HepG2 (cell line): ENCODE data around the gene MYL12B. TPM values are rescaled to one million over a fixed set of nuclear protein-coding genes. Genes with fewer than 3 reads are reported as not detected.

ENCODE experiments used
- HOXA3 ChIP-seq: sonication (generic); formaldehyde crosslinking; IDR thresholded peaks from 2 replicates; pipeline ENCODE4 v1.5.0; 2020; ENCODE audit warnings: missing genetic modification reagents
- SOX5 ChIP-seq: IDR thresholded peaks from 2 replicates; pipeline ENCODE4 v1.6.1; 2016; ENCODE audit warnings: borderline replicate concordance
- TSC22D2 ChIP-seq: sonication (generic); formaldehyde crosslinking; IDR thresholded peaks from 2 replicates; pipeline ENCODE4 v1.5.1; 2020; ENCODE audit warnings: missing genetic modification reagents, mild to moderate bottlenecking, borderline replicate concordance
- ZBTB1 ChIP-seq: sonication (generic); formaldehyde crosslinking; IDR thresholded peaks from 2 replicates; pipeline ENCODE4 v1.4.0; 2020; ENCODE audit warnings: missing genetic modification reagents, borderline replicate concordance
- ZFY ChIP-seq: sonication (generic); formaldehyde crosslinking; IDR thresholded peaks from 2 replicates; pipeline ENCODE4 v1.4.0; 2020; ENCODE audit warnings: missing genetic modification reagents
- ZNF446 ChIP-seq: sonication (generic); formaldehyde crosslinking; IDR thresholded peaks from 2 replicates; pipeline ENCODE4 v1.5.0; 2020; ENCODE audit warnings: mild to moderate bottlenecking, missing genetic modification reagents
- ZNF570 ChIP-seq: sonication (generic); formaldehyde crosslinking; IDR thresholded peaks from 2 replicates; pipeline ENCODE4 v1.4.0; 2020; ENCODE audit warnings: mild to moderate bottlenecking, missing genetic modification reagents, borderline replicate concordance
- ZNF572 ChIP-seq: sonication (generic); formaldehyde crosslinking; IDR thresholded peaks from 2 replicates; pipeline ENCODE4 v1.5.1; 2020; ENCODE audit warnings: mild to moderate bottlenecking, missing genetic modification reagents
- ZNF615 ChIP-seq: sonication (generic); formaldehyde crosslinking; IDR thresholded peaks from 2 replicates; pipeline ENCODE4 v1.5.0; 2020; ENCODE audit warnings: mild to moderate bottlenecking, missing genetic modification reagents, borderline replicate concordance
- ZNF746 ChIP-seq: sonication (generic); formaldehyde crosslinking; IDR thresholded peaks from 2 replicates; pipeline ENCODE4 v1.8.0; 2022; ENCODE audit warnings: mild to moderate bottlenecking, missing genetic modification reagents
- ZSCAN12 ChIP-seq: sonication (generic); formaldehyde crosslinking; IDR thresholded peaks from 2 replicates; pipeline ENCODE4 v1.9.0; 2021; ENCODE audit warnings: mild to moderate bottlenecking, missing genetic modification reagents
- polyA plus RNA-seq, 8 experiments: library from polyadenylated mRNA; depleted of rRNA in 3 of 8; stranded (reverse) in 7 of 8; unstranded in 1 of 8; fragments of >200 nt; fragmentation: Illumina TruSeq in 4 of 8; extraction: Trizol in 4 of 8; gene quantifications; 2 replicates each; pipeline versions ENCODE4 v1.2.1 to v1.2.3, GENCODE V29; 2011 to 2016; ENCODE audit warnings: low read depth in 4 of 8, missing spikeins in 1 of 8, mixed read lengths in 1 of 8; ENCODE audit not compliant: insufficient read depth in 1 of 8
- total RNA-seq, 5 experiments: library from RNA; depleted of rRNA; stranded (reverse); fragments of >200 nt; fragmentation: Illumina TruSeq; extraction: Trizol; gene quantifications; 2 replicates each; pipeline ENCODE4 v1.2.3, GENCODE V29; 2016; ENCODE audit warnings: low read depth in 1 of 5
- TF ChIP-seq, protein P1 (sequence below): sonication (generic); formaldehyde crosslinking; IDR thresholded peaks from 2 replicates; pipeline ENCODE4 v1.5.1; 2020; ENCODE audit warnings: mild to moderate bottlenecking, missing genetic modification reagents, borderline replicate concordance
- TF ChIP-seq, protein P2 (sequence below): sonication (generic); formaldehyde crosslinking; IDR thresholded peaks from 2 replicates; pipeline ENCODE4 v1.4.0; 2020; ENCODE audit warnings: missing genetic modification reagents, borderline replicate concordance
- TF ChIP-seq, protein P3 (sequence below): sonication (generic); formaldehyde crosslinking; IDR thresholded peaks from 2 replicates; pipeline ENCODE4 v1.4.0; 2020; ENCODE audit warnings: missing genetic modification reagents
- TF ChIP-seq, protein P4 (sequence below): sonication (generic); formaldehyde crosslinking; IDR thresholded peaks from 2 replicates; pipeline ENCODE4 v1.5.1; 2020; ENCODE audit warnings: mild to moderate bottlenecking, missing genetic modification reagents, moderate library complexity
- TF ChIP-seq, protein P5 (sequence below), 2 experiments: fragments of 450-650 bp in 1 of 2; sonication (generic) in 1 of 2; formaldehyde crosslinking; IDR thresholded peaks; 2 replicates each; pipeline versions ENCODE4 v1.5.0 to v1.8.0; 2020 to 2022; ENCODE audit warnings: mild to moderate bottlenecking in 1 of 2, missing genetic modification reagents in 1 of 2

The MYL12B gene
- total and polyA plus RNA-seq, 2 of the 13 experiments (the other 11 are each of a cell fraction or from before 2014, with no cell fraction given), result 265 to 340 TPM

DNA sequence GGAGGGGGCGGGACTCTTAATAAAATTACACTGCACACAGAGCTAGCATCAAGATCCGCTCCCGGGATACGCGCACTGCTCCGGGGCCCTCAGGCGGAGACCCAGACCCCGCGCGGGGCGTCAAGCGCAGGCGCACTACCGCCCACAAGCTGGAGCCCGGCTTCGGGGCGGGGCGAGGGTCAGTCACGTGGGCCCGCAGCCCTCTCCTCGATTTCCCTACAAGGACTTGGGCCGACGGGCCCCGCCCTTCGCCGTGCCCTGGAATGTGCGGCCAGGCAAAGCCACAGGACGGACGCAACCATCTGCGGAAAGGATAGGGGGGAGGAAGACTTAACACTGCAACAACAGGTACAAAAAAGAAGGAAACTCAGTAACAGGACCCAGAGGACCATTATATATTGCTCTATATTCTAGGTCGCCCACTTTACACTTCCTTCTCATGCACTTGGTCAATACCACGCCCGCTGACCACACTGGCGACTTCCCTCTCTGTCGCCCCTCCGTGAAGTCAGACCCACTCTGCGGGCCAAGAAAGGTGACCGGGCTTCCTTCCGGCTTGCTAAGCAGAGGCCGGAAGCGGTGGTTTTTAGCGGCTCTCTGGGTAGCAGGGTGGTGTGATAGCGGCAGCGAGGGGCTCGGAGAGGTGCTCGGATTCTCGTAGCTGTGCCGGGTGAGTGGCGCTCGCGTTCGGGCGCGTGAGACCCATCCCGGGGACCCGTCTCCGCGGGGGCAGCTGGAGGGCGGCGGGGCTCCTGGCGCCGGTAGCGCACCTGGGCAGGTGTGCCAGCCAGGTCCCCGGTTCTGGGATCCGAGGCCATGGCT, 14.5 kb upstream of the MYL12B start, which contains the start of gene MYL12A (continued):
- TF ChIP-seq, protein P1, sequence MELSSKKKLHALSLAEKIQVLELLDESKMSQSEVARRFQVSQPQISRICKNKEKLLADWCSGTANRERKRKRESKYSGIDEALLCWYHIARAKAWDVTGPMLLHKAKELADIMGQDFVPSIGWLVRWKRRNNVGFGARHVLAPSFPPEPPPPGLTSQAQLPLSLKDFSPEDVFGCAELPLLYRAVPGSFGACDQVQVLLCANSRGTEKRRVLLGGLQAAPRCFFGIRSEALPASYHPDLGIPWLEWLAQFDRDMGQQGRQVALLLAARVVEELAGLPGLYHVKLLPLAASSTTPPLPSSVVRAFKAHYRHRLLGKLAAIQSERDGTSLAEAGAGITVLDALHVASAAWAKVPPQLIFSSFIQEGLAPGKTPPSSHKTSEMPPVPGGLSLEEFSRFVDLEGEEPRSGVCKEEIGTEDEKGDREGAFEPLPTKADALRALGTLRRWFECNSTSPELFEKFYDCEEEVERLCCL (CRISPR knock-in tag), result no peak
- TF ChIP-seq, protein P2, sequence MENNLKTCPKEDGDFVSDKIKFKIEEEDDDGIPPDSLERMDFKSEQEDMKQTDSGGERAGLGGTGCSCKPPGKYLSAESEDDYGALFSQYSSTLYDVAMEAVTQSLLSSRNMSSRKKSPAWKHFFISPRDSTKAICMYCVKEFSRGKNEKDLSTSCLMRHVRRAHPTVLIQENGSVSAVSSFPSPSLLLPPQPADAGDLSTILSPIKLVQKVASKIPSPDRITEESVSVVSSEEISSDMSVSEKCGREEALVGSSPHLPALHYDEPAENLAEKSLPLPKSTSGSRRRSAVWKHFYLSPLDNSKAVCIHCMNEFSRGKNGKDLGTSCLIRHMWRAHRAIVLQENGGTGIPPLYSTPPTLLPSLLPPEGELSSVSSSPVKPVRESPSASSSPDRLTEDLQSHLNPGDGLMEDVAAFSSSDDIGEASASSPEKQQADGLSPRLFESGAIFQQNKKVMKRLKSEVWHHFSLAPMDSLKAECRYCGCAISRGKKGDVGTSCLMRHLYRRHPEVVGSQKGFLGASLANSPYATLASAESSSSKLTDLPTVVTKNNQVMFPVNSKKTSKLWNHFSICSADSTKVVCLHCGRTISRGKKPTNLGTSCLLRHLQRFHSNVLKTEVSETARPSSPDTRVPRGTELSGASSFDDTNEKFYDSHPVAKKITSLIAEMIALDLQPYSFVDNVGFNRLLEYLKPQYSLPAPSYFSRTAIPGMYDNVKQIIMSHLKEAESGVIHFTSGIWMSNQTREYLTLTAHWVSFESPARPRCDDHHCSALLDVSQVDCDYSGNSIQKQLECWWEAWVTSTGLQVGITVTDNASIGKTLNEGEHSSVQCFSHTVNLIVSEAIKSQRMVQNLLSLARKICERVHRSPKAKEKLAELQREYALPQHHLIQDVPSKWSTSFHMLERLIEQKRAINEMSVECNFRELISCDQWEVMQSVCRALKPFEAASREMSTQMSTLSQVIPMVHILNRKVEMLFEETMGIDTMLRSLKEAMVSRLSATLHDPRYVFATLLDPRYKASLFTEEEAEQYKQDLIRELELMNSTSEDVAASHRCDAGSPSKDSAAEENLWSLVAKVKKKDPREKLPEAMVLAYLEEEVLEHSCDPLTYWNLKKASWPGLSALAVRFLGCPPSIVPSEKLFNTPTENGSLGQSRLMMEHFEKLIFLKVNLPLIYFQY (CRISPR knock-in tag), result peak; percentile 13; the same call in 1 of the 2 replicates
- peak; percentile 48; the same call in 1 of the 2 replicates for TF ChIP-seq HOXA3 (CRISPR knock-in tag)
- 0 out of 2 replicates have a peak, but pooled peaks have one; percentile 5 for TF ChIP-seq ZNF746 (CRISPR knock-in tag)
- no peak for TF ChIP-seq ZNF615 (CRISPR knock-in tag)
- TF ChIP-seq, protein P3, sequence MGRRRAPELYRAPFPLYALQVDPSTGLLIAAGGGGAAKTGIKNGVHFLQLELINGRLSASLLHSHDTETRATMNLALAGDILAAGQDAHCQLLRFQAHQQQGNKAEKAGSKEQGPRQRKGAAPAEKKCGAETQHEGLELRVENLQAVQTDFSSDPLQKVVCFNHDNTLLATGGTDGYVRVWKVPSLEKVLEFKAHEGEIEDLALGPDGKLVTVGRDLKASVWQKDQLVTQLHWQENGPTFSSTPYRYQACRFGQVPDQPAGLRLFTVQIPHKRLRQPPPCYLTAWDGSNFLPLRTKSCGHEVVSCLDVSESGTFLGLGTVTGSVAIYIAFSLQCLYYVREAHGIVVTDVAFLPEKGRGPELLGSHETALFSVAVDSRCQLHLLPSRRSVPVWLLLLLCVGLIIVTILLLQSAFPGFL (CRISPR knock-in tag), result no peak
- TF ChIP-seq ZBTB1 (CRISPR knock-in tag), result no peak
- no peak for TF ChIP-seq ZNF570 (CRISPR knock-in tag)
- TF ChIP-seq ZNF572 (CRISPR knock-in tag), result peak; percentile 51; the same call in 1 of the 2 replicates
- no peak for TF ChIP-seq ZNF446 (CRISPR knock-in tag)
- TF ChIP-seq, protein P4, sequence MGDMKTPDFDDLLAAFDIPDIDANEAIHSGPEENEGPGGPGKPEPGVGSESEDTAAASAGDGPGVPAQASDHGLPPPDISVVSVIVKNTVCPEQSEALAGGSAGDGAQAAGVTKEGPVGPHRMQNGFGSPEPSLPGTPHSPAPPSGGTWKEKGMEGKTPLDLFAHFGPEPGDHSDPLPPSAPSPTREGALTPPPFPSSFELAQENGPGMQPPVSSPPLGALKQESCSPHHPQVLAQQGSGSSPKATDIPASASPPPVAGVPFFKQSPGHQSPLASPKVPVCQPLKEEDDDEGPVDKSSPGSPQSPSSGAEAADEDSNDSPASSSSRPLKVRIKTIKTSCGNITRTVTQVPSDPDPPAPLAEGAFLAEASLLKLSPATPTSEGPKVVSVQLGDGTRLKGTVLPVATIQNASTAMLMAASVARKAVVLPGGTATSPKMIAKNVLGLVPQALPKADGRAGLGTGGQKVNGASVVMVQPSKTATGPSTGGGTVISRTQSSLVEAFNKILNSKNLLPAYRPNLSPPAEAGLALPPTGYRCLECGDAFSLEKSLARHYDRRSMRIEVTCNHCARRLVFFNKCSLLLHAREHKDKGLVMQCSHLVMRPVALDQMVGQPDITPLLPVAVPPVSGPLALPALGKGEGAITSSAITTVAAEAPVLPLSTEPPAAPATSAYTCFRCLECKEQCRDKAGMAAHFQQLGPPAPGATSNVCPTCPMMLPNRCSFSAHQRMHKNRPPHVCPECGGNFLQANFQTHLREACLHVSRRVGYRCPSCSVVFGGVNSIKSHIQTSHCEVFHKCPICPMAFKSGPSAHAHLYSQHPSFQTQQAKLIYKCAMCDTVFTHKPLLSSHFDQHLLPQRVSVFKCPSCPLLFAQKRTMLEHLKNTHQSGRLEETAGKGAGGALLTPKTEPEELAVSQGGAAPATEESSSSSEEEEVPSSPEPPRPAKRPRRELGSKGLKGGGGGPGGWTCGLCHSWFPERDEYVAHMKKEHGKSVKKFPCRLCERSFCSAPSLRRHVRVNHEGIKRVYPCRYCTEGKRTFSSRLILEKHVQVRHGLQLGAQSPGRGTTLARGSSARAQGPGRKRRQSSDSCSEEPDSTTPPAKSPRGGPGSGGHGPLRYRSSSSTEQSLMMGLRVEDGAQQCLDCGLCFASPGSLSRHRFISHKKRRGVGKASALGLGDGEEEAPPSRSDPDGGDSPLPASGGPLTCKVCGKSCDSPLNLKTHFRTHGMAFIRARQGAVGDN, result peak; percentile 88
- TF ChIP-seq ZSCAN12 (CRISPR knock-in tag), result no peak
- TF ChIP-seq, protein P5, sequence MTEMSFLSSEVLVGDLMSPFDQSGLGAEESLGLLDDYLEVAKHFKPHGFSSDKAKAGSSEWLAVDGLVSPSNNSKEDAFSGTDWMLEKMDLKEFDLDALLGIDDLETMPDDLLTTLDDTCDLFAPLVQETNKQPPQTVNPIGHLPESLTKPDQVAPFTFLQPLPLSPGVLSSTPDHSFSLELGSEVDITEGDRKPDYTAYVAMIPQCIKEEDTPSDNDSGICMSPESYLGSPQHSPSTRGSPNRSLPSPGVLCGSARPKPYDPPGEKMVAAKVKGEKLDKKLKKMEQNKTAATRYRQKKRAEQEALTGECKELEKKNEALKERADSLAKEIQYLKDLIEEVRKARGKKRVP (CRISPR knock-in tag; IDR thresholded peaks at IDR 0.05), result no peak
- no peak; the same call in 1 of the 2 replicates for TF ChIP-seq SOX5 (CRISPR knock-in tag)
- TF ChIP-seq ZFY, result peak; percentile 45
- no peak for TF ChIP-seq TSC22D2 (CRISPR knock-in tag)
